OCI-LY1 (cell line): ENCODE data around the gene CCNY.

Experiments
- CTCF ChIP-seq: fragments of 200-600 bp; sonication (generic), shearing (Covaris generic); IDR thresholded peaks from 2 replicates; pipeline ENCODE4 v1.5.1; 2017; ENCODE audit warnings: mild to moderate bottlenecking, antibody characterized with exemption, low read length, moderate library complexity, mixed read lengths
- EZH2 ChIP-seq: fragments of 200-600 bp; sonication (generic), shearing (Covaris generic); IDR thresholded peaks from 2 replicates; pipeline ENCODE4 v1.8.0; 2017; ENCODE audit warnings: borderline replicate concordance, mixed run types, mild to moderate bottlenecking, antibody characterized with exemption, low read length, moderate library complexity, mixed read lengths

GRCh38 chr10:35342183-35342753, 6.0 kb downstream of the CCNY start:
- TF ChIP-seq CTCF (no peak), EZH2 (no peak)
